Measurements from ENCODE around the gene GET4. TPM values are rescaled to one million over a fixed set of nuclear protein-coding genes. Genes with fewer than 3 reads are reported as not detected.

The GET4 gene
- total RNA-seq, 1 experiment from 2014 or later = 44.8 TPM

DNA sequence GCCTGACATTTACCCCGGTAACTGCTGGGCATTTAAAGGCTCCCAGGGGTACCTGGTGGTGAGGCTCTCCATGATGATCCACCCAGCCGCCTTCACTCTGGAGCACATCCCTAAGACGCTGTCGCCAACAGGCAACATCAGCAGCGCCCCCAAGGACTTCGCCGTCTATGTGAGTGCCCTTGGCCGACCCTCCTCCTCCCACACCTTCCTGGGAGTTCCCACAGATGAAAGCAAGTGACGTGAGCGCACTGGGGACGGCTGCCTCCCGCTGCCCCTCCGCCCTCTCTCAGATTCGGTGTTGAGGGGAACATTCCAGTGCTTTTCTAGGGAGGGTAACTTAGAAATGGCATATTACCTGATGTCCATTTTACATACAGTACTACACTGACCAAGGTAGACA lies 7.0 kb upstream of the GET4 start:
- H3K9me2 ChIP-seq (ENCODE audit: insufficient read depth) = no peaks in the 10 kb centered on the region
- no peak for DNase-seq (ENCODE audit: low read depth, low spot score)
- TF ChIP-seq SP1 (IDR thresholded peaks at IDR 0.05; ENCODE audit: low read depth) (no peak), SIN3A (IDR thresholded peaks at IDR 0.05; ENCODE audit: low read depth) (no peak), ELF1 (IDR thresholded peaks at IDR 0.05; ENCODE audit: borderline replicate concordance, low read depth) (no peak), EZH2 (IDR thresholded peaks at IDR 0.05) (no peak), MAX (IDR thresholded peaks at IDR 0.05) (no peak)
- H3K27ac ChIP-seq (ENCODE audit: low read depth, low read length) = no peak overlapping the region
- CTCF ChIA-PET = no interaction called here
- no peak overlapping the region for H2AFZ ChIP-seq (ENCODE audit: low read depth, low read length, poor library complexity, severe bottlenecking)
- BruUV-seq (replicated peaks) = no TSS peak
- H4K20me1 ChIP-seq (ENCODE audit: insufficient read depth) = no peaks in the 10 kb centered on the region
- no peaks in the 10 kb centered on the region for H3K27me3 ChIP-seq (ENCODE audit: insufficient read depth, low read length)
- H3K9ac ChIP-seq (ENCODE audit: low read length) = no peak overlapping the region
- peaks cover 32 to 37% of the 10 kb centered on the region in 2 experiments for H3K36me3 ChIP-seq (ENCODE audit: control insufficient read depth in 1 of 2, insufficient read depth in 2 of 2, low read length in 2 of 2)
- POLR2A ChIA-PET = no interaction called here
- intact Hi-C loops (cut with micrococcal nuclease) = no loop called here
- peaks cover 12% of the 10 kb centered on the region; the same call in 1 of the 2 replicates for H3K79me2 ChIP-seq (ENCODE audit: insufficient read depth, low read length)
- RAD21 ChIA-PET (ENCODE audit: low non-redundant PET in 1 of 2, low total read pairs in 2 of 2, uncharacterized antibody in 2 of 2, unreplicated experiment in 2 of 2) = interaction anchor here in 1 of 2 experiments (0.7 kb wide), 1 partner anchor 117 kb away, joined by 3 read pairs; no protein-coding TSS in a partner anchor
- ATAC-seq = no peak
- H3K4me3 ChIP-seq (replicated peaks in 1 of 2; ENCODE audit: low read depth in 1 of 2, low read length in 2 of 2) = no peak overlapping the region
- H3K4me2 ChIP-seq (ENCODE audit: low read length) = no peak overlapping the region
- H3K4me1 ChIP-seq (ENCODE audit: control insufficient read depth in 1 of 2, insufficient read depth in 2 of 2, low read length in 2 of 2) = peaks cover 4 to 14% of the 10 kb centered on the region in 2 experiments; a peak in 3 of 4 replicates
- H3K9me3 ChIP-seq (ENCODE audit: control insufficient read depth in 1 of 2, insufficient read depth in 1 of 2, low read depth in 1 of 2, low read length in 2 of 2) = no peaks in the 10 kb centered on the region

DNA sequence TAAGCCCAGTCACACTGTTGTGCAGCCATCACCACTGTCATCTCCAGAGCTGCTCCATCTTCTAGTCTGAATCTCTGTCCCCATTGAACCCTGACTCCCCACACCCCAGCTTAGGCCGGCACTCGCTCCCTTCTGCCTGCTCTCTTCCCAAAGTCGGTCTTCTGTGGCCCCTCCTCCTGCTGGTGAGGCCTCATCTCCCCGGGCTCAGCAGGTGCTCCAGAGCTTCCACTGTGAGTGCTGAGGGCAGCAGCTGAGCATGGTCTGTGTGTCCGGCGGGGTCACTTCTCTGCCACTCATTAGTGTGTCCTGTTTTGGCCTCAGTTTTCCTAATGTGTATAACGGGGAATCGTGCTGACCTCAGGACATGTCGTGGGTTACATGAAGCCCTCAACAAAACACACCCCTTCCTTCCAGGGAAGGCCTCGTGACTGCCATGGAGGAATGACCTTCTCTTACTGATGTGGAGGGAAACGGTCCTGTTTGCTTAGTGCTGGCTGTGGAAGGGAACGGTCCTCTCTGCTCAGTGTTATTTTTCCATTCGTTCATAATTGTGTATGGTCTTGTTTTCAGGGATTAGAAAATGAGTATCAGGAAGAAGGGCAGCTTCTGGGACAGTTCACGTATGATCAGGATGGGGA lies 4.3 kb upstream of the GET4 start:
- no peak overlapping the region for H2AFZ ChIP-seq (ENCODE audit: low read depth, low read length, poor library complexity, severe bottlenecking)
- H3K79me2 ChIP-seq (ENCODE audit: insufficient read depth, low read length) = peaks cover 14% of the 10 kb centered on the region
- no peak overlapping the region for H3K9ac ChIP-seq (ENCODE audit: low read length)
- H3K36me3 ChIP-seq (ENCODE audit: control insufficient read depth in 1 of 2, insufficient read depth in 2 of 2, low read length in 2 of 2) = peaks cover 27 to 35% of the 10 kb centered on the region in 2 experiments
- ChIA-PET RAD21 (ENCODE audit: low non-redundant PET in 1 of 2, low total read pairs in 2 of 2, uncharacterized antibody in 2 of 2, unreplicated experiment in 2 of 2) (no interaction called here), CTCF (no interaction called here), POLR2A (no interaction called here)
- no peaks in the 10 kb centered on the region for H3K27me3 ChIP-seq (ENCODE audit: insufficient read depth, low read length)
- no peaks in the 10 kb centered on the region for H4K20me1 ChIP-seq (ENCODE audit: insufficient read depth)
- BruUV-seq (replicated peaks) = no TSS peak
- intact Hi-C loops (cut with micrococcal nuclease) = loop anchor here (5.0 kb wide), 1 partner anchor 550 kb away; no protein-coding TSS in a partner anchor
- DNase-seq (ENCODE audit: low read depth, low spot score) (no peak), ATAC-seq (no peak)
- H3K27ac ChIP-seq (ENCODE audit: low read depth, low read length) = 0 out of 2 replicates have a peak overlapping the region, but pooled peaks have one; percentile 13
- peaks cover 7 to 23% of the 10 kb centered on the region in 2 experiments; a peak in 3 of 4 replicates for H3K4me1 ChIP-seq (ENCODE audit: control insufficient read depth in 1 of 2, insufficient read depth in 2 of 2, low read length in 2 of 2)
- no peaks in the 10 kb centered on the region for H3K9me2 ChIP-seq (ENCODE audit: insufficient read depth)
- no peaks in the 10 kb centered on the region for H3K9me3 ChIP-seq (ENCODE audit: control insufficient read depth in 1 of 2, insufficient read depth in 1 of 2, low read depth in 1 of 2, low read length in 2 of 2)
- H3K4me2 ChIP-seq (ENCODE audit: low read length) = no peak overlapping the region
- no peak overlapping the region for H3K4me3 ChIP-seq (replicated peaks in 1 of 2; ENCODE audit: low read depth in 1 of 2, low read length in 2 of 2)
- TF ChIP-seq REST (IDR thresholded peaks at IDR 0.05; ENCODE audit: low read depth) (no peak), YY1 (IDR thresholded peaks at IDR 0.05; ENCODE audit: extremely low read depth, insufficient replicate concordance, low read depth, low read length) (no peak), EZH2 (IDR thresholded peaks at IDR 0.05) (no peak), MAX (IDR thresholded peaks at IDR 0.05) (no peak), EZH2phosphoT487 (IDR thresholded peaks at IDR 0.05; ENCODE audit: borderline replicate concordance) (no peak), JUND (IDR thresholded peaks at IDR 0.05) (no peak), TCF7L2 (IDR thresholded peaks at IDR 0.05; ENCODE audit: borderline replicate concordance, extremely low read depth, insufficient read depth, insufficient read length) (no peak), ATF3 (IDR thresholded peaks at IDR 0.05) (no peak), CEBPB (IDR thresholded peaks at IDR 0.05; ENCODE audit: low read depth) (no peak)
- TF ChIP-seq, protein P1, sequence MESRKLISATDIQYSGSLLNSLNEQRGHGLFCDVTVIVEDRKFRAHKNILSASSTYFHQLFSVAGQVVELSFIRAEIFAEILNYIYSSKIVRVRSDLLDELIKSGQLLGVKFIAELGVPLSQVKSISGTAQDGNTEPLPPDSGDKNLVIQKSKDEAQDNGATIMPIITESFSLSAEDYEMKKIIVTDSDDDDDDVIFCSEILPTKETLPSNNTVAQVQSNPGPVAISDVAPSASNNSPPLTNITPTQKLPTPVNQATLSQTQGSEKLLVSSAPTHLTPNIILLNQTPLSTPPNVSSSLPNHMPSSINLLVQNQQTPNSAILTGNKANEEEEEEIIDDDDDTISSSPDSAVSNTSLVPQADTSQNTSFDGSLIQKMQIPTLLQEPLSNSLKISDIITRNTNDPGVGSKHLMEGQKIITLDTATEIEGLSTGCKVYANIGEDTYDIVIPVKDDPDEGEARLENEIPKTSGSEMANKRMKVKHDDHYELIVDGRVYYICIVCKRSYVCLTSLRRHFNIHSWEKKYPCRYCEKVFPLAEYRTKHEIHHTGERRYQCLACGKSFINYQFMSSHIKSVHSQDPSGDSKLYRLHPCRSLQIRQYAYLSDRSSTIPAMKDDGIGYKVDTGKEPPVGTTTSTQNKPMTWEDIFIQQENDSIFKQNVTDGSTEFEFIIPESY (IDR thresholded peaks at IDR 0.05; ENCODE audit: extremely low read depth, insufficient replicate concordance, low read length) = no peak
